ENCODE data around the gene CNTN3. TPM values are rescaled to one million over a fixed set of nuclear protein-coding genes. Genes with fewer than 3 reads are reported as not detected.

The CNTN3 gene
- total and polyA plus RNA-seq, 7 donors: 0.03 to 0.32 (median 0.06) TPM; not detected in 1

DNA sequence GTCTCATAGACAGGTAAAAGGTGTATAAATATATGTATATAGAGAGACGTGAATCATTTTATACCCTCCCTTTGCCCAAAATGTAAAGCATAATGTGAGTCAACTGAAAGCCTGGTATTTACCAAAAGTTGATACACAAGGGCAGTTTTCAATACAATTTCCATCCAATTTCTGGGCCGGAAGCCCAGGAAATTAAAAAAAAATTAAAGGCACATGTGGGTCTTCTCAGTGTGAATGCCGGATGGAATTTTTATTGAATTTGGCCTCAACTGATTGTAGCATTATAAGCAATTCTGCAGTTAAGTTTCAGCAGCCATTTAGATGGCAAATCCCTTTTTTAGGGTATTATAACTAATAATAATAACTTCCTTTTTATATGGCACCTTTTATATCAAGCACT is 3.3 kb upstream of the CNTN3 start:
- no peaks in the 10 kb centered on the region for H3K36me3 ChIP-seq (ENCODE audit: insufficient read depth in 1 of 2, low read depth in 1 of 2)
- intact Hi-C loops (cut with DNase I): no loop called here
- no peak for DNase-seq
- peaks cover 0 to 16% (median 4%) of the 10 kb centered on the region in 3 donors for H3K27me3 ChIP-seq (ENCODE audit: insufficient read depth in 3 of 3, low read length in 2 of 3)
- ATAC-seq: no peak
- no peak for TF ChIP-seq CTCF (IDR thresholded peaks at IDR 0.05)
- H3K4me1 ChIP-seq: no peaks in the 10 kb centered on the region
- H3K27ac ChIP-seq: no peak overlapping the region
- H3K4me3 ChIP-seq: no peak overlapping the region
- H3K9me3 ChIP-seq: no peaks in the 10 kb centered on the region
- 46 to 59% (median 54%) methylated on average over 3 of the region's 3 CpGs for WGBS, 3 donors

DNA sequence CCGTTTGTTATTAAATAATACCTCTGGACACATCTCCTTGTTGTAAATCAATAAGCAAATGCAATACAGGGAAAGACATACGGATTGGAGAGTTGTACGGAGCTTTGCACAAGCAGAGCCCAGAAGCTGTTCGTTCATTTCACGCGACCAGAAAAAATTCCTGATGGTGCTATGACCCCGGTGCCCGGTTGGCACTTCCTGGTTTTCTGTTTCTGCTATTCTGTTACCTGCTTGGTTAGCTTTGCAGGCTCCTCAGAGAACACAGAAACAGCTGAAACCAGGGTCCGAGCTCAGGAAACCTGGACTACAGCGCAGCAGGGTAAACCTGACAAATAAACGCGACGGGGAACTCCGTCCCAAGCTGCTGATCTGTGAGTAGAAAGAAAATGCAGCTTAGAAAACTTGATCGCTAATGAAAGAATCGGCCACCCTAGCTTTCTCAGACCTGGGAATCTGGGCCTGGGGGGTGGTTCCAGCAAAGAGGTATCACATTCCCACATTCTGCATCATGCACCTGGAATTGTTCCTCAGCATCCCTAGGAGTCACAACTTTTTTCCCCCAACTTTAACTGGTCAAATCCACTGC is 845 bp downstream of the CNTN3 start:
- no peak for ATAC-seq
- Histone ChIP-seq H3K4me1 (no peaks in the 10 kb centered on the region), H3K27me3 (ENCODE audit: insufficient read depth in 3 of 3, low read length in 2 of 3) (peaks cover 0 to 20% (median 6%) of the 10 kb centered on the region in 3 donors), H3K36me3 (ENCODE audit: insufficient read depth in 1 of 2, low read depth in 1 of 2) (no peaks in the 10 kb centered on the region), H3K27ac (no peak overlapping the region), H3K4me3 (peak overlapping the region; percentile 18), H3K9me3 (no peaks in the 10 kb centered on the region)
- DNase-seq: no peak
- intact Hi-C loops (cut with DNase I): no loop called here
- WGBS, 3 donors: 7 to 9% (median 7%) methylated on average over 16 of the region's 16 CpGs
- TF ChIP-seq CTCF (IDR thresholded peaks at IDR 0.05): no peak

DNA sequence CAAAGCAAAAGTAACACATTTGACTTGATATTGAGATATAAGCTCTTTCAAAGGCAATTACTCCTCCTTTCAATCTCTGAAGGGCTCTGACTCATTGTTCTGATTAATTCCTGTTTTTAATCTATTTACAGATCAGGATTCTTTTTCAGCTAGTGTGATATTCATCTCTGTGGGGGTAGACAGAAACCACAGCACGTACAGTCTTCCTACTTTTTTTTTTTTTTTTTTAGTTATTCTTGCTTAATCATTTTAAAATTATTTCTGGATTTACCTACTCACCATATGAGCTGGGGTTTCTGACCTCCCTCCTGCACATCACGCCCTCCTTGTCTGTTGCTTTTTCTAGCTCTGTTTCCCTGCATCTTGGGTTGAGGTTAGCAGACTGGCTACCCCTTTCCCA is 1.4 kb downstream of the CNTN3 start:
- DNase-seq: no peak
- 42 to 50% (median 43%) methylated on average over 2 of the region's 2 CpGs for WGBS, 3 donors

DNA sequence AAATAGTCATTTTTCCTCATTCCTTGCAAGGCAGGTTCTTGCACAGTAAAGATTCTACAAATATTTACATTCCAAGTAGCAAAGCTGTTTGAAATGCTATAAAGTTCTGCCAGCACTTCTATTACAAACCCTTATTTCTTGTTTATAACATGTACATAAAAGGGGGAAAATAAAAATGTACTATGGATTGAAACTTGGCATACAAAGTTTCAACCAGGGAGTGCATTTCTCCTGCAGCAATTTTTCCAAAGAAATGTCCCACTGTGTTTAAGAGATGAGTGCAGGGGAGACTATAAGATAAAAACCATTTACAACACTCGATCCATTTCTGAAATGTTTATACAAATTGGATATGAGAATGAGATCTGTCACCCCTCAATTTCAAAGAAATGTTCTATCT is 3.3 kb downstream of the CNTN3 start:
- Histone ChIP-seq H3K27ac (no peak overlapping the region), H3K4me3 (no peak overlapping the region), H3K4me1 (no peaks in the 10 kb centered on the region), H3K36me3 (ENCODE audit: insufficient read depth in 1 of 2, low read depth in 1 of 2) (no peaks in the 10 kb centered on the region), H3K9me3 (no peaks in the 10 kb centered on the region), H3K27me3 (ENCODE audit: insufficient read depth in 3 of 3, low read length in 2 of 3) (peaks cover 0 to 20% (median 6%) of the 10 kb centered on the region in 3 donors)
- intact Hi-C loops (cut with DNase I): no loop called here
- DNase-seq (no peak), ATAC-seq (no peak)
- no peak for TF ChIP-seq CTCF (IDR thresholded peaks at IDR 0.05)
- WGBS, 3 donors: 70 to 80% (median 72%) methylated on average over 1 of the region's 1 CpG

More for the DNA sequence above, 1.4 kb downstream of the CNTN3 start:
- TF ChIP-seq CTCF (IDR thresholded peaks at IDR 0.05): no peak
- H3K27ac ChIP-seq: no peak overlapping the region
- ATAC-seq: no peak
- H3K9me3 ChIP-seq: no peaks in the 10 kb centered on the region
- H3K4me1 ChIP-seq: no peaks in the 10 kb centered on the region
- intact Hi-C loops (cut with DNase I): no loop called here
- H3K27me3 ChIP-seq (ENCODE audit: insufficient read depth in 3 of 3, low read length in 2 of 3): peaks cover 0 to 20% (median 6%) of the 10 kb centered on the region in 3 donors
- H3K4me3 ChIP-seq: no peak overlapping the region
- H3K36me3 ChIP-seq (ENCODE audit: insufficient read depth in 1 of 2, low read depth in 1 of 2): no peaks in the 10 kb centered on the region

GRCh38 chr3:74607803-74608202 is 6.7 kb downstream of the CNTN3 start:
- ATAC-seq: no peak
- no peak for TF ChIP-seq CTCF (IDR thresholded peaks at IDR 0.05)
- no peak for DNase-seq
- no peaks in the 10 kb centered on the region for H3K4me1 ChIP-seq
- no peak overlapping the region for H3K27ac ChIP-seq
- WGBS, 3 donors: 58 to 78% (median 73%) methylated on average over 2 of the region's 2 CpGs
- H3K4me3 ChIP-seq: no peak overlapping the region
- no peaks in the 10 kb centered on the region for H3K36me3 ChIP-seq (ENCODE audit: insufficient read depth in 1 of 2, low read depth in 1 of 2)
- no peaks in the 10 kb centered on the region for H3K9me3 ChIP-seq
- peaks cover 0 to 4% (median 2%) of the 10 kb centered on the region in 3 donors for H3K27me3 ChIP-seq (ENCODE audit: insufficient read depth in 3 of 3, low read length in 2 of 3)
- intact Hi-C loops (cut with DNase I): no loop called here
